H1 (cell line): ENCODE results near the gene DYRK2. TPM values are rescaled to one million over a fixed set of nuclear protein-coding genes. Genes with fewer than 3 reads are reported as not detected.

ENCODE experiments used
- ASH2L ChIP-seq: fragments of 200-600, 300-600 bp; sonication (generic); IDR thresholded peaks from one replicate; pipeline ENCODE4 v1.7.1; 2017; ENCODE audit warnings: low read length
- BRCA1 ChIP-seq: IDR thresholded peaks from 2 replicates; pipeline ENCODE4 v1.6.1; 2012; ENCODE audit warnings: low read depth, low read length, improper control_type of control experiment
- CHD1 ChIP-seq: IDR thresholded peaks from 2 replicates; pipeline ENCODE4 v1.6.1; 2012; ENCODE audit warnings: low read depth, low read length, improper control_type of control experiment
- CHD2 ChIP-seq: IDR thresholded peaks from 2 replicates; pipeline ENCODE4 v1.6.1; 2012; ENCODE audit warnings: low read length, improper control_type of control experiment
- EZH2 ChIP-seq: fragments of 200-600 bp; sonication (generic); IDR thresholded peaks from 2 replicates; pipeline ENCODE4 v1.7.1; 2012; ENCODE audit warnings: low read depth, mild to moderate bottlenecking, moderate library complexity, low read length, inconsistent platforms; ENCODE audit not compliant: severe bottlenecking
- GABPA ChIP-seq: IDR thresholded peaks from 2 replicates; pipeline ENCODE4 v1.6.1; 2011; ENCODE audit warnings: mild to moderate bottlenecking, low read length, moderate library complexity, borderline replicate concordance; ENCODE audit not compliant: insufficient read depth
- GTF2F1 ChIP-seq: IDR thresholded peaks from 2 replicates; pipeline ENCODE4 v1.6.1; 2012; ENCODE audit warnings: low read depth, low read length, improper control_type of control experiment, borderline replicate concordance
- HDAC2 ChIP-seq, 2 experiments: fragments of 300-600 bp in 1 of 2; sonication (generic) in 1 of 2; IDR thresholded peaks; 2 replicates each; pipeline ENCODE4 v1.6.1; 2011 to 2012; ENCODE audit warnings: low read depth in 2 of 2, low read length in 2 of 2, mild to moderate bottlenecking in 2 of 2, moderate library complexity in 2 of 2, borderline replicate concordance in 1 of 2, inconsistent platforms in 1 of 2
- JUN ChIP-seq: IDR thresholded peaks from 2 replicates; pipeline ENCODE4 v1.6.1; 2011; ENCODE audit warnings: low read depth, mild to moderate bottlenecking, improper control_type of control experiment, low read length
- KDM1A ChIP-seq: fragments of 200-600, 300-600 bp; sonication (generic); IDR thresholded peaks from 2 replicates; pipeline ENCODE4 v1.7.1; 2016; ENCODE audit warnings: mild to moderate bottlenecking, low read length, borderline replicate concordance
- RXRA ChIP-seq: IDR thresholded peaks from 2 replicates; pipeline ENCODE4 v1.6.1; 2011; ENCODE audit warnings: low read depth, mild to moderate bottlenecking, low read length, moderate library complexity; ENCODE audit not compliant: insufficient read depth
- SAP30 ChIP-seq: fragments of 300-600 bp; sonication (generic); IDR thresholded peaks from 2 replicates; pipeline ENCODE4 v1.7.1; 2012; ENCODE audit warnings: low read length, moderate library complexity, mild to moderate bottlenecking, inconsistent platforms; ENCODE audit not compliant: insufficient read depth, insufficient replicate concordance
- SP1 ChIP-seq: IDR thresholded peaks from 2 replicates; pipeline ENCODE4 v1.6.1; 2011; ENCODE audit warnings: low read depth, low read length
- TAF1 ChIP-seq: IDR thresholded peaks from 2 replicates; pipeline ENCODE4 v1.6.1; 2011; ENCODE audit warnings: mild to moderate bottlenecking, low read depth, low read length
- TBP ChIP-seq: IDR thresholded peaks from 2 replicates; pipeline ENCODE4 v1.6.1; 2011; ENCODE audit warnings: low read depth, low read length, improper control_type of control experiment
- polyA plus RNA-seq, 7 experiments: library from polyadenylated mRNA; depleted of rRNA in 3 of 7; stranded (reverse) in 5 of 7; unstranded in 2 of 7; fragments of >200 nt in 5 of 7; fragments of 200-250 nt in 2 of 7; gene quantifications; 1 replicate in 5 of 7; 2 replicates in 1 of 7; 4 replicates in 1 of 7; pipeline versions ENCODE4 v1.2.1 to v1.2.3, GENCODE V29; 2011 to 2013; ENCODE audit warnings: missing spikeins in 2 of 7, mixed read lengths in 2 of 7
- total RNA-seq: library from RNA; stranded (reverse); fragmentation: NEBNext Ultra II Directional; extraction: Animal tissue kit (Norgen Biotek cat#: 25700); gene quantifications from 2 replicates; pipeline ENCODE4 v1.2.1, GENCODE V29; 2021
- TF ChIP-seq, protein P1 (sequence below): IDR thresholded peaks from 2 replicates; pipeline ENCODE4 v1.6.1; 2011; ENCODE audit warnings: low read length, improper control_type of control experiment
- TF ChIP-seq, protein P2 (sequence below), 3 experiments: IDR thresholded peaks; 1 replicate in 2 of 3; 2 replicates in 1 of 3; pipeline versions ENCODE4 v1.5.1 to v1.6.1; 2011; ENCODE audit warnings: low read length in 3 of 3, mild to moderate bottlenecking in 3 of 3, inconsistent platforms in 2 of 3, low read depth in 1 of 3, moderate library complexity in 1 of 3; ENCODE audit not compliant: insufficient read depth in 1 of 3; ENCODE audit errors: control extremely low read depth in 1 of 3
- TF ChIP-seq, protein P3 (sequence below): IDR thresholded peaks from 2 replicates; pipeline ENCODE4 v1.6.1; 2012; ENCODE audit warnings: inconsistent platforms
- TF ChIP-seq, protein P4 (sequence below): IDR thresholded peaks from 2 replicates; pipeline ENCODE4 v1.6.1; 2011; ENCODE audit warnings: low read depth, mild to moderate bottlenecking, low read length; ENCODE audit not compliant: insufficient read depth

Gene DYRK2
- total and polyA plus RNA-seq, 2 of the 8 experiments (the other 6 are each of a cell fraction or from before 2014, with no cell fraction given), result 11.2 to 31.6 TPM

DNA sequence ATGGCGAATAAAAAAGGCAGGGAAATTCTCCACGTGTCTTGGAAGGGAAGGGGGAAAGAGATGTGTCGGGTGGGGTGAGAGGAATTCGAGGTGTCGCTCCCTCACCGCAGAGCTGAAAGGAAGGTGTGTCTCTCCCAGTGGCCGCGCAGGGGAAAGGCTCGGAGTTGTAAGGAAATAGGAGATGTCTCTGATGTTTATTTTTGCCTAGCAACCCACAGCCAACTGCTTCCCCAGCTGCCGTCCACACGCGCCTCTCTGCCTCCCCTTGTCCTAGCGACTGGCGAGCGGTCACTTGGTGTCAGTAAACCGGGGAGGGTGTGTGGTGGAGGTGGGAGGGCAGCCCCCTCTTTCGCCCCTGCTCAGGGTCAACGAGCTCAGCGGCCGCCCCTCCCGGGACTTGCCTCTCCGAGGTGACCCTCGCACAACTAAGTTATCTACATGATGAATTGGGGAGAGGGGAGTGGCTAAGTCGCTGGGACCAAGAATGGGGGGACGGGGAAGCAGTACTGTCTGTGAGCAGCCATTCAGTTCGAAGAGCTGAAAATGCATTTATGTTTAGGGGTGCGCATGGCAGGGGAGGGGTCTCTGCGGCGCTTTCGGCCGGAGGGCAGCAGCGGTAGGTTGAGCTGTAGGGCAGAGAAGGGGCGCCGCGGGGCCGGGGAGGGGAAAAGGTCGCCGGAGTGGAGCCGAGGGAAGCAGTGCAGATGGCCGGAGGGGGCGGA lies 585 bp upstream of the DYRK2 start (continued):
- TF ChIP-seq, protein P1, sequence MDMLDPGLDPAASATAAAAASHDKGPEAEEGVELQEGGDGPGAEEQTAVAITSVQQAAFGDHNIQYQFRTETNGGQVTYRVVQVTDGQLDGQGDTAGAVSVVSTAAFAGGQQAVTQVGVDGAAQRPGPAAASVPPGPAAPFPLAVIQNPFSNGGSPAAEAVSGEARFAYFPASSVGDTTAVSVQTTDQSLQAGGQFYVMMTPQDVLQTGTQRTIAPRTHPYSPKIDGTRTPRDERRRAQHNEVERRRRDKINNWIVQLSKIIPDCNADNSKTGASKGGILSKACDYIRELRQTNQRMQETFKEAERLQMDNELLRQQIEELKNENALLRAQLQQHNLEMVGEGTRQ, result no peak
- TF ChIP-seq GABPA (no peak), TBP (no peak; the same call in 1 of the 2 replicates), JUN (no peak), ASH2L (peak; percentile 68), TAF1 (no peak; the same call in none of the 2 replicates), CHD1 (no peak), SAP30 (peak; percentile 97), KDM1A (no peak), HDAC2 (IDR thresholded peaks at IDR 0.05; ENCODE audit: borderline replicate concordance in 1 of 2, low read depth in 2 of 2, low read length in 2 of 2) (peak in 1 of 2 experiments; percentile 90; a peak in 2 of 4 replicates), GTF2F1 (no peak), SP1 (no peak), BRCA1 (no peak), RXRA (no peak), EZH2 (no peak), CHD2 (no peak)
- TF ChIP-seq, protein P2, sequence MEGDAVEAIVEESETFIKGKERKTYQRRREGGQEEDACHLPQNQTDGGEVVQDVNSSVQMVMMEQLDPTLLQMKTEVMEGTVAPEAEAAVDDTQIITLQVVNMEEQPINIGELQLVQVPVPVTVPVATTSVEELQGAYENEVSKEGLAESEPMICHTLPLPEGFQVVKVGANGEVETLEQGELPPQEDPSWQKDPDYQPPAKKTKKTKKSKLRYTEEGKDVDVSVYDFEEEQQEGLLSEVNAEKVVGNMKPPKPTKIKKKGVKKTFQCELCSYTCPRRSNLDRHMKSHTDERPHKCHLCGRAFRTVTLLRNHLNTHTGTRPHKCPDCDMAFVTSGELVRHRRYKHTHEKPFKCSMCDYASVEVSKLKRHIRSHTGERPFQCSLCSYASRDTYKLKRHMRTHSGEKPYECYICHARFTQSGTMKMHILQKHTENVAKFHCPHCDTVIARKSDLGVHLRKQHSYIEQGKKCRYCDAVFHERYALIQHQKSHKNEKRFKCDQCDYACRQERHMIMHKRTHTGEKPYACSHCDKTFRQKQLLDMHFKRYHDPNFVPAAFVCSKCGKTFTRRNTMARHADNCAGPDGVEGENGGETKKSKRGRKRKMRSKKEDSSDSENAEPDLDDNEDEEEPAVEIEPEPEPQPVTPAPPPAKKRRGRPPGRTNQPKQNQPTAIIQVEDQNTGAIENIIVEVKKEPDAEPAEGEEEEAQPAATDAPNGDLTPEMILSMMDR (IDR thresholded peaks at IDR 0.05; ENCODE audit: control extremely low read depth in 1 of 3, insufficient read depth in 1 of 3, low read depth in 1 of 3, low read length in 3 of 3), result peak; percentile 0 to 45 (median 44); a peak in 2 of 4 replicates
- TF ChIP-seq, protein P3, sequence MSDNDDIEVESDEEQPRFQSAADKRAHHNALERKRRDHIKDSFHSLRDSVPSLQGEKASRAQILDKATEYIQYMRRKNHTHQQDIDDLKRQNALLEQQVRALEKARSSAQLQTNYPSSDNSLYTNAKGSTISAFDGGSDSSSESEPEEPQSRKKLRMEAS, result peak; percentile 43
- TF ChIP-seq, protein P4, sequence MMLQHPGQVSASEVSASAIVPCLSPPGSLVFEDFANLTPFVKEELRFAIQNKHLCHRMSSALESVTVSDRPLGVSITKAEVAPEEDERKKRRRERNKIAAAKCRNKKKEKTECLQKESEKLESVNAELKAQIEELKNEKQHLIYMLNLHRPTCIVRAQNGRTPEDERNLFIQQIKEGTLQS, result no peak
